ENCODE measurements around the gene GANAB.

- TF ChIP-seq, protein P1, sequence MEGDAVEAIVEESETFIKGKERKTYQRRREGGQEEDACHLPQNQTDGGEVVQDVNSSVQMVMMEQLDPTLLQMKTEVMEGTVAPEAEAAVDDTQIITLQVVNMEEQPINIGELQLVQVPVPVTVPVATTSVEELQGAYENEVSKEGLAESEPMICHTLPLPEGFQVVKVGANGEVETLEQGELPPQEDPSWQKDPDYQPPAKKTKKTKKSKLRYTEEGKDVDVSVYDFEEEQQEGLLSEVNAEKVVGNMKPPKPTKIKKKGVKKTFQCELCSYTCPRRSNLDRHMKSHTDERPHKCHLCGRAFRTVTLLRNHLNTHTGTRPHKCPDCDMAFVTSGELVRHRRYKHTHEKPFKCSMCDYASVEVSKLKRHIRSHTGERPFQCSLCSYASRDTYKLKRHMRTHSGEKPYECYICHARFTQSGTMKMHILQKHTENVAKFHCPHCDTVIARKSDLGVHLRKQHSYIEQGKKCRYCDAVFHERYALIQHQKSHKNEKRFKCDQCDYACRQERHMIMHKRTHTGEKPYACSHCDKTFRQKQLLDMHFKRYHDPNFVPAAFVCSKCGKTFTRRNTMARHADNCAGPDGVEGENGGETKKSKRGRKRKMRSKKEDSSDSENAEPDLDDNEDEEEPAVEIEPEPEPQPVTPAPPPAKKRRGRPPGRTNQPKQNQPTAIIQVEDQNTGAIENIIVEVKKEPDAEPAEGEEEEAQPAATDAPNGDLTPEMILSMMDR (IDR thresholded peaks at IDR 0.05; ENCODE audit: low read depth, low read length, missing input control) = no peak
- TF ChIP-seq FOXA1 (IDR thresholded peaks at IDR 0.05) (no peak), MAX (IDR thresholded peaks at IDR 0.05) (no peak), RAD21 (IDR thresholded peaks at IDR 0.05) (no peak), GABPA (IDR thresholded peaks at IDR 0.05 in 1 of 2, conservative IDR thresholded peaks at IDR 0.05 in 1 of 2) (no peak), EGR1 (IDR thresholded peaks at IDR 0.05; ENCODE audit: low read depth in 2 of 2) (no peak), SP1 (IDR thresholded peaks at IDR 0.05) (no peak), HNF4A (conservative IDR thresholded peaks at IDR 0.05) (no peak), RXRA (IDR thresholded peaks at IDR 0.05) (no peak), TAF1 (conservative IDR thresholded peaks at IDR 0.05) (no peak)
- TF ChIP-seq, protein P2, sequence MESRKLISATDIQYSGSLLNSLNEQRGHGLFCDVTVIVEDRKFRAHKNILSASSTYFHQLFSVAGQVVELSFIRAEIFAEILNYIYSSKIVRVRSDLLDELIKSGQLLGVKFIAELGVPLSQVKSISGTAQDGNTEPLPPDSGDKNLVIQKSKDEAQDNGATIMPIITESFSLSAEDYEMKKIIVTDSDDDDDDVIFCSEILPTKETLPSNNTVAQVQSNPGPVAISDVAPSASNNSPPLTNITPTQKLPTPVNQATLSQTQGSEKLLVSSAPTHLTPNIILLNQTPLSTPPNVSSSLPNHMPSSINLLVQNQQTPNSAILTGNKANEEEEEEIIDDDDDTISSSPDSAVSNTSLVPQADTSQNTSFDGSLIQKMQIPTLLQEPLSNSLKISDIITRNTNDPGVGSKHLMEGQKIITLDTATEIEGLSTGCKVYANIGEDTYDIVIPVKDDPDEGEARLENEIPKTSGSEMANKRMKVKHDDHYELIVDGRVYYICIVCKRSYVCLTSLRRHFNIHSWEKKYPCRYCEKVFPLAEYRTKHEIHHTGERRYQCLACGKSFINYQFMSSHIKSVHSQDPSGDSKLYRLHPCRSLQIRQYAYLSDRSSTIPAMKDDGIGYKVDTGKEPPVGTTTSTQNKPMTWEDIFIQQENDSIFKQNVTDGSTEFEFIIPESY (IDR thresholded peaks at IDR 0.05) = no peak
These were observed 41.8 kb downstream of the GANAB start for GRCh38 chr11:62604460-62605120.
